GM18519 (cell line): ENCODE data around the gene CIB4.
"Not testable (repeated sequence)": the region's sequence is repeated elsewhere in the genome, so short reads cannot be mapped to it uniquely, and the experiment has no call there.

Source experiments
- ATAC-seq: cut with Tn5 transposase; IDR thresholded peaks from one replicate; pipeline ENCODE4 v1.9.1; 2021; ENCODE audit warnings: mild to moderate bottlenecking, moderate library complexity; ENCODE audit not compliant: unreplicated experiment, low FRiP score

Gene CIB4

GRCh38 chr2:26668041-26668440 lies 26.9 kb upstream of the CIB4 start:
- no peak for ATAC-seq

- no peak for ATAC-seq
These were observed 25.5 kb upstream of the CIB4 start for GRCh38 chr2:26666671-26667070.

GRCh38 chr2:26665296-26665695 lies 24.1 kb upstream of the CIB4 start:
- ATAC-seq, result not testable (repeated sequence)

DNA sequence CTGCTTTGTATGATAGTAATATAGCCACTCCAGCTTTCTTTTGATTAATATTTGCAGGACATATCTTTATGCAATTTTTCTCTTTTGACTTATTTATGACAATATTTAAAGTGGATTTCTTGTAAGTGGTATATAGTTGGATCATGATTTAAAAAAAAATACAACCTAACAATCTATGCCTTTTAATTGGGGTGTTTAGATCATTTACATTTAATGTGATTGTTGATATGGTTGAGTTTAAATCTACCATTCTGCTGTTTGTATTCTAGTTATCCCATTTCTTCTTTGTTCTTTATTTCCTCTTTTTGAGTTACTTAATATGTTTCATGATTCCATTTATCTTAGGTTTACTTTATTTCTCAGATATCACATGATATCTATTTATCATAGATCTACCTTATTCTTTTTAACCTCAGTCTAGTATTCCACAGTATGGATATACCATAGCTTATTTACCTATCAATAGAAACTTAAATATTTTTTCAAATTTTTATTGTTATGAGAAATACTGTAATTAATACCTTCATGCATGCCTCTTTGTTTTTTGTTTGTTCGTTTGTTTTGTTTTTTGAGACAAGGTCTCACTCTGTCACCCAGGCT lies 19.3 kb upstream of the CIB4 start:
- no peak for ATAC-seq

GRCh38 chr2:26658691-26659346 lies 17.7 kb upstream of the CIB4 start:
- ATAC-seq, result no peak

GRCh38 chr2:26657265-26657664 lies 16.1 kb upstream of the CIB4 start:
- ATAC-seq, result no peak

GRCh38 chr2:26655611-26656195 lies 14.5 kb upstream of the CIB4 start:
- no peak for ATAC-seq

DNA sequence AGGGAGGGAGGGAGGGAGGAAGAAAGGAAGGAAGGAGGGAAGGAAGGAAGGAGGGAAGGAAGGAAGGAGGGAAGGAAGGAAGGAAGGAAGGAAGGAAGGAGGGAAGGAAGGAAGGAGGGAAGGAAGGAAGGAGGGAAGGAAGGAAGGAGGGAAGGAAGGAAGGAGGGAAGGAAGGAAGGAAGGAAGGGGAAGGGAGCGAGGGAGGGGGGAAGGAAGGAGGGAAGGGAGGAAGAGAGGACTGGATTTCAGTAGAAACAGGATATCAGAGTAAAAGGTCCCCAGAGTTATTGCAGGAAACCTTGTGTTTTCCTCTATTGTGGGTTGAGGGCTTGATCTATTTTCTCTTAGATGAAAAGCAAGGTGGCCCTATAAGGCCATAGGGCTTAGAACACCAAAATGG lies 14.0 kb upstream of the CIB4 start:
- not testable (repeated sequence) for ATAC-seq

DNA sequence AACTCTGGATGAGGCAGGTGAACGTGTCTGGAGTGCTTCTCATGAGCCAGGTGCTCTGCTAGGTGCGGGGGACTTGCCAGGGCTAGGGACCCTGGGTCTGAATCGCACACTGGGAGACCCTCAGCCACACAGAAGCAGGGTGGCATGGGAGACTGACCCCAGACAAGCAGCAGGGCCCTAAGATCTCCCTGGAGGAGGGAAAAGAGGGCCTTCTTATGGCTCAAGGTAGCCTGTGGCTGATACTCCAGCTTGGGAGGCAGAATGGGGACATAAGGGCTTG lies 12.8 kb upstream of the CIB4 start:
- ATAC-seq, result no peak

GRCh38 chr2:26653207-26654060 lies 12.3 kb upstream of the CIB4 start:
- ATAC-seq, result no peak

- ATAC-seq, result no peak
These were observed 11.3 kb upstream of the CIB4 start for GRCh38 chr2:26652361-26653041.

DNA sequence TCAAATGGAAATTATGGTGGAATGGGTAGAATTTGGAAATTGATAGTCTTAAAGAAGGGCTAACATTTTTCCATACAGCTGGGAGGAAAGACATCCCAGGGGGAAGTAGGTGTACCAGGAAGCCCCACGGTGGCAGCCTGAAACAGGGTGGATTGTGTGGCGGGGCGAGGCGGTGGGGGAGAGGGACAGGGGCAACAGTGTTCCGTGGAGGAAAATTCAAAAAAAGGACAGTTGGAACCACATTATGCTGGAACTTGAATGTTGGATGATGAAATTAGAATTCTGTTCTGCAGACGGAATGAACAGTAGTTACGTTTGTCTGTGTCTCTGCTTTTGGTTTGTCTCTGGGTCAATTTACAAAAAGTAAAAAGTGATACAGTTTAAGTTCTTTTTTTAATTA lies 10.6 kb upstream of the CIB4 start:
- ATAC-seq, result no peak

DNA sequence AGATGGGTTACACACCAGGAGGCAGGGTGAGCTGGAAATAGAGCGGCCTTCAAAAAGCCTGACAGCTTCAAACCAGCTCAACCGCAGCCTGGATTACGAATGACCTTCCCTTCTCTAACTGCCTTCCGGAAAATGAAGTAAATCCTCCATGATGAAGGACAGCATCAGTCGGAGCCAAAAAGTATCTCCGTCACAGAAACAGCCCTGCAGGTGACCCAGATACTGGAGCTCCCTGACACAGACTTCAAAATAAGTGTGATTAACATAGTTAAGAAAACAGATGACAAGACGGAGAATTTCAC lies 10.3 kb upstream of the CIB4 start:
- no peak for ATAC-seq

- ATAC-seq, result no peak
These were observed 9.7 kb upstream of the CIB4 start for GRCh38 chr2:26650713-26651469.

- no peak for ATAC-seq
These were observed 9.0 kb upstream of the CIB4 start for GRCh38 chr2:26649992-26650712.

GRCh38 chr2:26649322-26649721 lies 8.2 kb upstream of the CIB4 start:
- no peak for ATAC-seq

- no peak for ATAC-seq
These were observed 7.3 kb upstream of the CIB4 start for GRCh38 chr2:26648516-26648915.

DNA sequence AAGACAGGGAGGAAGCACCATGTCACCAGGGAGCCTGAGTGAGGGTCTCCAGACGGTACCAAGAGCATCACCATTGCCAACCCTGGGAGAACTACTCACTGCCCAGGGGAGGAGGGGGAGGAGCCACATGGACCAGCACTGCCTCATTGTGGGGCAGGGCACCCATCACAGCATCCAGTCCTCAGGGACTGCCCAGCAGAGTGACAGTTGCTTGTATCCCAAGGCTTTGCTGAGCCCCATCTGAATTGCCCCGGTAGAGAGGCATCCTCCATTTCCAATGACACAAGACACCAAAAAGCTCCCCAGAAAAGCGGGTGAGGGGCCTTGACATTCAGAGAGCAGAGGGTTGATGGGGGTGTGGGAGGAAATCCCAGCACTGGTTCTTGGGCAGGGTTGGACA lies 6.8 kb upstream of the CIB4 start:
- ATAC-seq, result no peak

GRCh38 chr2:26646986-26647672 lies 6.0 kb upstream of the CIB4 start:
- ATAC-seq, result no peak
